Activated CD4-positive, alpha-beta memory T cell treated with anti-CD3 and anti-CD28 coated beads for 36 hours (primary cell): ENCODE measurements around the gene TUBGCP3. TPM values are rescaled to one million over a fixed set of nuclear protein-coding genes. Genes with fewer than 3 reads are reported as not detected.

Experiments used
- CTCF ChIA-PET: fragments of 350-600 bp; sonication (Branson Sonifier 250); formaldehyde crosslinking; loops from one replicate; lab custom pipeline; 2021; ENCODE audit warnings: antibody characterized with exemption, inconsistent platforms; lab: Charles Lee
- POLR2A ChIA-PET: fragments of 350-600 bp; sonication (Branson Sonifier 250); formaldehyde crosslinking; loops from one replicate; lab custom pipeline; 2021; ENCODE audit warnings: antibody characterized with exemption; lab: Charles Lee
- DNase-seq: peaks from one replicate; pipeline ENCODE4 v3.0.0-alpha.2; 2020
- H3K27ac Mint-ChIP-seq: one replicate; pipeline ENCODE4 v1.8.0; 2021; ENCODE audit warnings: mixed read lengths
- H3K27me3 Mint-ChIP-seq: one replicate; pipeline ENCODE4 v1.8.0; 2021; ENCODE audit warnings: mixed read lengths
- H3K36me3 Mint-ChIP-seq: one replicate; pipeline ENCODE4 v1.8.0; 2021; ENCODE audit warnings: mixed read lengths
- H3K4me1 Mint-ChIP-seq: one replicate; pipeline ENCODE4 v1.8.0; 2021; ENCODE audit warnings: low read depth, mixed read lengths
- H3K4me3 Mint-ChIP-seq: one replicate; pipeline ENCODE4 v1.8.0; 2021; ENCODE audit warnings: mild to moderate bottlenecking, mixed read lengths
- H3K9me3 Mint-ChIP-seq: one replicate; pipeline ENCODE4 v1.8.0; 2021; ENCODE audit warnings: mixed read lengths
- intact Hi-C: fragments of 100-400 bp; cut with micrococcal nuclease; formaldehyde crosslinking; loops from one replicate; pipeline ENCODE4 v1.15.1; 2023
- total RNA-seq, 2 experiments: library from RNA; stranded (reverse); gene quantifications; one replicate each; pipeline ENCODE4 v1.2.3, GENCODE V29; 2021

TUBGCP3 gene
- total RNA-seq, 2 experiments from 2014 or later, result 51.7 to 53.7 TPM

- Mint-ChIP-seq H3K36me3 (peaks cover 56% of the 10 kb centered on the region), H3K4me1 (no peaks in the 10 kb centered on the region), H3K4me3 (no peak overlapping the region), H3K27ac (no peak overlapping the region), H3K27me3 (no peaks in the 10 kb centered on the region), H3K9me3 (no peaks in the 10 kb centered on the region)
- DNase-seq, result no peak
- POLR2A ChIA-PET, result no interaction called here
- intact Hi-C loops, result no loop called here
- CTCF ChIA-PET, result no interaction called here
Observed at GRCh38 chr13:112545856-112546255, 42.1 kb downstream of the TUBGCP3 start.

DNA sequence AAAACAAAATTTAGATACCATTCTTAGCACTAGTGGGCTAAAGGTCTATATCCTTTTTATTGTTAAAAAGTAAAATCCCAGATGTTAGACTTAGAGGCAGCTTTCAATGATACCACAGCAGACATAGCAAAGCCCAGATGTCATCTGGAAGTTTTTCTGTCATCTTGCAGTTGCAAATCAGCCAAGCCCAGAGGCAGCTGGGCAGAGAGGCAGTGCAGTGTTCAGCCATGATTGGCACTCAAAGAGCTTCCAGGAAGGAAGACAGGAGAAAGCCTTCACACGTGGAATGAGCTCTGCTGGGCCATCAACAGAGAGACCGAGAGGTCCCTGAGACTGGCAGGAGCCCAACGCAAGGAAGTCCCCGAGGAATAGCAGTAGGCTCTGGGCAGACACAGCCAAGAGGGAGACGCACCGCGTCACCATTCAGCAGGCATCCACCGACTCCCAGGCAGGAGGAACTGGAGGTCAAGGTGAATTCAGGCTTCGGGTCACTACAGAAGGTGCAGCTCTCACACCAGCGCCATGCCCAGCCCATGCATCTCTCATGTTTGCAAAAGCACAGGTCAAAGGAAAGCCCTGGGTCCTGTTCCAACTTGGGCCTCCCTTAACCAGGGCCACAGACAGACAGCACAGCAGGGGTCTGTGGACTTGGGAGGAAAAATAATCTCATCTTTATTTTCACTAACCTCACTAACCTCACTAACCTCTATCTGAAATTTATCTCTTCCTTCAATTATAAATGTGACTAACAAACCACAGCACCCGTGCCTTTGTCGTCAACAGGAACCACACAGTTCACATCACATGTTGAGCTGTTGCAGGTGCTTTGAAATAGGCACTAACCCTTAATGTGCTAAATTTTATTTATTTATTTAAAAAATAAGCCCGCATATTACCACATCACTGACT, 54.9 kb downstream of the TUBGCP3 start:
- no peak overlapping the region for H3K27ac Mint-ChIP-seq
- POLR2A ChIA-PET, result no interaction called here
- CTCF ChIA-PET, result no interaction called here
- H3K27me3 Mint-ChIP-seq, result no peaks in the 10 kb centered on the region
- no peak for DNase-seq
- peaks cover 6% of the 10 kb centered on the region for H3K4me1 Mint-ChIP-seq
- peaks cover 8% of the 10 kb centered on the region for H3K36me3 Mint-ChIP-seq
- intact Hi-C loops, result no loop called here
- no peaks in the 10 kb centered on the region for H3K9me3 Mint-ChIP-seq
- no peak overlapping the region for H3K4me3 Mint-ChIP-seq

DNA sequence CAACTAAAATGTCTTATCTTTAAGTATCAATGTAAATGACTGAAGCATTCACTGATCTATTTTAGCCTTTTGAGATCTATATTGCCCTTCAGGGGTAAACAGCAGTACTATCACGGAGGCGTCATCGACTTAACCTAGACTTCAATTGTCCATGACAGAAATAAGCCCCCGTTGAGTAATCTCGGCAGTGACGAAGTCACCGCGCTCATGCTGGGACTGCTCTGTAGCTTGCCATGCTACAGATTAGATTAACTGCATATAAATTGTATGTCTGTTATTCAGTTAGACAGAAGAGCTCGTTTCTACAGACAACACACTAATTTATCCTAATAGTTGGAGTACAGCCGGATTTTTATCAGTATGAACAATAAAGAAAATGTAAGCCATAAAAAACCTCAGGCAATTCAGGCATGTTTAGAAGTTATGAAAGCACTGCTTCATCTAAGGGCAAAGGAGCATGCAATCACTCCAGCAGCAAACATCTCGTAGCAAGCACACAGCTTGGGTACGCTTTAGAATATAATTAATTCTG, 56.6 kb downstream of the TUBGCP3 start:
- Mint-ChIP-seq H3K27me3 (no peaks in the 10 kb centered on the region), H3K4me3 (no peak overlapping the region), H3K4me1 (peaks cover 6% of the 10 kb centered on the region), H3K9me3 (no peaks in the 10 kb centered on the region), H3K27ac (no peak overlapping the region), H3K36me3 (no peaks in the 10 kb centered on the region)
- DNase-seq, result no peak
- POLR2A ChIA-PET, result no interaction called here
- CTCF ChIA-PET, result no interaction called here
- intact Hi-C loops, result no loop called here

GRCh38 chr13:112530861-112531260, 57.1 kb downstream of the TUBGCP3 start:
- DNase-seq, result no peak
- intact Hi-C loops, result no loop called here
- ChIA-PET CTCF (no interaction called here), POLR2A (no interaction called here)
- Mint-ChIP-seq H3K4me3 (no peak overlapping the region), H3K27me3 (no peaks in the 10 kb centered on the region), H3K9me3 (no peaks in the 10 kb centered on the region), H3K27ac (no peak overlapping the region), H3K36me3 (no peaks in the 10 kb centered on the region), H3K4me1 (peaks cover 6% of the 10 kb centered on the region)

DNA sequence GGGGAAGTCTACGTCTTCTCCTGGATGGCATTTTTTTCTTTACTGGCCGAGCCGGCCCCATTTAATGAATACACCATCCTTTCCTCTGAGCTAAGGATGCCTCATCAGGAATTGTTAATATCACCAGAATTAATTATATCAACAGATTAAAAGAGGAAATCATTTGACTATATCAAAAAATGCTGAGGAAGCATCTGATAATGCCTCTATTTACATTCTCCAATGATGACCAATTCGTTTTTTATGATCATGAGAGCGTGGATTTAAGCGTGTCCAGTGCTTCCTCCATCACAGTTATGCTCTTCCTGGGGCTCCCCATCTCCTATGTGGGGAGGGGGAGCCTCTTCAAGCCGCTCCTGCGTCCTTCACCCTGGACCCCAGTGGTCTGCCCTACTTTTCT, 58.7 kb downstream of the TUBGCP3 start:
- Mint-ChIP-seq H3K4me3 (no peak overlapping the region), H3K36me3 (no peaks in the 10 kb centered on the region), H3K27ac (no peak overlapping the region), H3K27me3 (no peaks in the 10 kb centered on the region), H3K4me1 (peaks cover 2% of the 10 kb centered on the region), H3K9me3 (no peaks in the 10 kb centered on the region)
- CTCF ChIA-PET, result no interaction called here
- no peak for DNase-seq
- POLR2A ChIA-PET, result no interaction called here
- intact Hi-C loops, result no loop called here

- CTCF ChIA-PET, result no interaction called here
- DNase-seq, result no peak
- H3K9me3 Mint-ChIP-seq, result no peaks in the 10 kb centered on the region
- H3K4me3 Mint-ChIP-seq, result no peak overlapping the region
- intact Hi-C loops, result no loop called here
- peaks cover 4% of the 10 kb centered on the region for H3K4me1 Mint-ChIP-seq
- no peaks in the 10 kb centered on the region for H3K27me3 Mint-ChIP-seq
- H3K36me3 Mint-ChIP-seq, result peaks cover 2% of the 10 kb centered on the region
- H3K27ac Mint-ChIP-seq, result no peak overlapping the region
- POLR2A ChIA-PET, result no interaction called here
Observed at GRCh38 chr13:112526146-112526853, 61.7 kb downstream of the TUBGCP3 start.

DNA sequence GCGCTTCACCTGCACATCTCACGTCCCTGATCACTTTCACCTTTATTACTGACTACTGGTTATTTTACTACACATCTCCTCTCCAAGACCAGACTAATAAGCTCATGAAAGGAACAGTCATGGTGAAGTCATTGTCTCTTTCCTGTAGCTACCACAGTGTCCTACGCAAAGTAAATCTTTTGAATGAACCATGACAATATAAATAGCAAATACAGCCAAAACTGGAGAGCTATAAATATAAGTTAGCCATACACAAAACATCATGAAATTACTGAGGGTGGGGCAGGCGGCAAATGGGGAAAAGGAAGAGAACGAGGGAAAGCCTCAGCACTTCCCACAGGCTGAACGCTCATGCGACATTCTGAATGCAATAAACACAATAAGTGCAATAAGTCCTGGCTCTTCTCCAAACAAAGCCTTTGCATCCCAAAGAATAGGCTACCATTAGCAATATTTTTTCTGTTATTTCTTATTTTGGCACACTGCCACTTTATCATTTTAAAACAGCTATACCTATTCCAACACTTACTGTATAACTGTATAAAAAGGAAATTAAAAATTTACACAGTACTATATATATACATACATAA, 62.5 kb downstream of the TUBGCP3 start:
- H3K9me3 Mint-ChIP-seq, result no peaks in the 10 kb centered on the region
- peaks cover 7% of the 10 kb centered on the region for H3K36me3 Mint-ChIP-seq
- H3K27me3 Mint-ChIP-seq, result no peaks in the 10 kb centered on the region
- POLR2A ChIA-PET, result no interaction called here
- DNase-seq, result no peak
- CTCF ChIA-PET, result no interaction called here
- peaks cover 4% of the 10 kb centered on the region for H3K4me1 Mint-ChIP-seq
- H3K27ac Mint-ChIP-seq, result no peak overlapping the region
- no peak overlapping the region for H3K4me3 Mint-ChIP-seq
- intact Hi-C loops, result no loop called here

GRCh38 chr13:112522578-112522977, 65.4 kb downstream of the TUBGCP3 start:
- DNase-seq, result no peak
- POLR2A ChIA-PET, result no interaction called here
- Mint-ChIP-seq H3K4me3 (no peak overlapping the region), H3K4me1 (peaks cover 4% of the 10 kb centered on the region), H3K27ac (no peak overlapping the region), H3K27me3 (no peaks in the 10 kb centered on the region), H3K36me3 (peaks cover 9% of the 10 kb centered on the region), H3K9me3 (no peaks in the 10 kb centered on the region)
- intact Hi-C loops, result no loop called here
- CTCF ChIA-PET, result interaction anchor here (0.6 kb wide), 1 partner anchor 17 kb away, joined by 3 read pairs; no protein-coding TSS in a partner anchor

DNA sequence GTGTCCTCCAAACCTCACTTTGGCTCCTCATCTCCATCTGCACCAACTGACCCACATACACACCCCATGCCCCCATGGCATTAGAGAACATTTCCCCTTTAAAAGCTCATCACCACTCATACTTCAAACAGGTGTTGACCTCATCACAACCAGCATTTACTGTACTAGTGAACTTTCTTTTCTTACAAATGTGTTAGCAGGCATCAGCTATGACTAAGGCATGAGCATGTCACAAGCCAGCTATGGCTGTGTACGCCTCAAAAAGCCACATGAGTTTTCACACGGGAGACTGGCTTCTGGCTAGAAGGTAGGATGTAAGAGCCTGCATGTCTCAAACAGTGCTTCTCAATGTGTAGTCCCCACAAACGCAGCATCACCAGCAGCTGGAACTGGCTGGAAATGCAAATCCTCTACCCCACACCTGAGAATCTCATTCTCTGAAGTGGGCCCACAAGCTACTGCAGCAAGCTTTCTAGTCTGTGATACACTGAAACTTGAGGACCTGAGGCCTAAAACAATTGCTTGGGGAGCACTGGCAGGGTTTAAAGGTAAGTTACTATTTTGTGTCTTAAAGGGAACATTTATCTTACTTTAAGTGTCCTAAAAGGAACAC, 66.8 kb downstream of the TUBGCP3 start:
- H3K36me3 Mint-ChIP-seq, result peaks cover 16% of the 10 kb centered on the region
- DNase-seq, result no peak

GRCh38 chr13:112519517-112520060, 68.4 kb downstream of the TUBGCP3 start:
- H3K36me3 Mint-ChIP-seq, result peaks cover 20% of the 10 kb centered on the region
- CTCF ChIA-PET, result no interaction called here
- POLR2A ChIA-PET, result no interaction called here

More for the DNA sequence above, 66.8 kb downstream of the TUBGCP3 start:
- POLR2A ChIA-PET, result no interaction called here
- Mint-ChIP-seq H3K4me1 (peaks cover 4% of the 10 kb centered on the region), H3K27me3 (no peaks in the 10 kb centered on the region), H3K4me3 (no peak overlapping the region), H3K9me3 (no peaks in the 10 kb centered on the region), H3K27ac (peak overlapping the region; percentile 29)
- CTCF ChIA-PET, result no interaction called here
- intact Hi-C loops, result no loop called here

DNA sequence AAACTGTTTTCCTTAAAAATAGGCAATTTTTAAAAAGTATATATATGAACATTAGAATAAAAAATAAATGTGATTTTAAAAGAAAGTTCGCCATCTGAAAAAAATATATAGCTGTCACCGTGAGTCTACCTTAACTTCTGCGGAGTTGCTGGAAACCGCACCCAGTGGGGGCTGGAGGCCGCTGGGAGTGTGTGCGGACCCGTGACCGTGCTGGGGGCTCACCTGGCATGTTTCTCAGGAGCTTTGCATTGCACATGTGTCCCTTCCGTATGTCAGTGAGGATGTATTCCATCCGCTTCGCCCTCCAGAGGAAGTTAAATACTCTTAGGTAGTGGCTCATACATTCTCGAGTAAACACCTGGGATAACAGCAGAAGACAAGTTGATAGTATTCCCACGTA, 71.7 kb downstream of the TUBGCP3 start:
- Mint-ChIP-seq H3K4me1 (no peaks in the 10 kb centered on the region), H3K36me3 (peaks cover 27% of the 10 kb centered on the region), H3K27ac (no peak overlapping the region), H3K27me3 (no peaks in the 10 kb centered on the region), H3K9me3 (no peaks in the 10 kb centered on the region), H3K4me3 (no peak overlapping the region)
- POLR2A ChIA-PET, result no interaction called here
- CTCF ChIA-PET, result no interaction called here
- DNase-seq, result no peak
- intact Hi-C loops, result no loop called here

More at GRCh38 chr13:112519517-112520060, 68.4 kb downstream of the TUBGCP3 start:
- Mint-ChIP-seq H3K4me1 (peaks cover 4% of the 10 kb centered on the region), H3K27ac (no peak overlapping the region), H3K4me3 (no peak overlapping the region), H3K9me3 (no peaks in the 10 kb centered on the region), H3K27me3 (no peaks in the 10 kb centered on the region)
- no peak for DNase-seq
- intact Hi-C loops, result no loop called here
